OCI-LY1 (cell line): Measurements from ENCODE around the gene AMDHD1.

ENCODE experiments used
- H2AFZ ChIP-seq: fragments of 200-600 bp; sonication (generic), shearing (Covaris generic); 2 replicates; pipeline ENCODE4 v1.6.0; 2014; ENCODE audit warnings: antibody characterized with exemption, mild to moderate bottlenecking, low read length
- H3F3A ChIP-seq: fragments of 200-600 bp; sonication (generic), shearing (Covaris generic); 2 replicates; pipeline ENCODE4 v1.6.0; 2014; ENCODE audit warnings: mild to moderate bottlenecking, antibody characterized with exemption, low read length, moderate library complexity; ENCODE audit not compliant: insufficient read depth
- H3K27ac ChIP-seq: fragments of 200-600 bp; sonication (generic); 2 replicates; pipeline ENCODE4 v1.5.1; 2014; ENCODE audit warnings: low read length, mixed run types, mild to moderate bottlenecking, low read depth; ENCODE audit not compliant: poor library complexity, severe bottlenecking
- H3K27me3 ChIP-seq: fragments of 200-600 bp; sonication (generic); 2 replicates; pipeline ENCODE4 v1.6.0; 2014; ENCODE audit warnings: antibody characterized with exemption, mild to moderate bottlenecking, low read length, moderate library complexity; ENCODE audit not compliant: insufficient read depth
- H3K36me3 ChIP-seq: fragments of 200-600 bp; sonication (generic); 2 replicates; pipeline ENCODE4 v1.6.1; 2014; ENCODE audit warnings: mild to moderate bottlenecking, antibody characterized with exemption, low read length, moderate library complexity, mixed read lengths; ENCODE audit not compliant: insufficient read depth
- H3K4me1 ChIP-seq: fragments of 200-600 bp; sonication (generic); 2 replicates; pipeline ENCODE4 v1.5.1; 2014; ENCODE audit warnings: mild to moderate bottlenecking, low read length, moderate library complexity; ENCODE audit not compliant: insufficient read depth, severe bottlenecking
- H3K4me2 ChIP-seq: fragments of 200-600 bp; sonication (generic), shearing (Covaris generic); 2 replicates; pipeline ENCODE4 v1.6.1; 2014; ENCODE audit warnings: low read length
- H3K4me3 ChIP-seq: fragments of 200-600 bp; sonication (generic); 2 replicates; pipeline ENCODE4 v1.5.1; 2014; ENCODE audit warnings: low read length, low read depth, mild to moderate bottlenecking, mixed read lengths; ENCODE audit not compliant: poor library complexity, severe bottlenecking
- H3K79me2 ChIP-seq: fragments of 200-600 bp; shearing (Covaris generic); 2 replicates; pipeline ENCODE4 v1.6.1; 2016; ENCODE audit warnings: mixed run types, low read length, mixed read lengths; ENCODE audit not compliant: insufficient read depth
- H3K9ac ChIP-seq: fragments of 200-600 bp; sonication (generic), shearing (Covaris generic); 2 replicates; pipeline ENCODE4 v1.6.1; 2014; ENCODE audit warnings: mild to moderate bottlenecking, low read length, mixed read lengths
- H3K9me2 ChIP-seq: fragments of 200-600 bp; sonication (generic), shearing (Covaris generic); 2 replicates; pipeline ENCODE4 v1.6.1; 2014; ENCODE audit warnings: low read depth, mild to moderate bottlenecking, low read length, mixed read lengths
- H3K9me3 ChIP-seq: fragments of 200-600 bp; shearing (Covaris generic); 2 replicates; pipeline ENCODE4 v1.6.1; 2014; ENCODE audit warnings: low read length, mixed read lengths
- H4K20me1 ChIP-seq: fragments of 200-600 bp; sonication (generic), shearing (Covaris generic); 2 replicates; pipeline ENCODE4 v1.6.0; 2016; ENCODE audit warnings: mild to moderate bottlenecking, low read length; ENCODE audit not compliant: insufficient read depth
- EZH2 ChIP-seq: fragments of 200-600 bp; sonication (generic), shearing (Covaris generic); IDR thresholded peaks from 2 replicates; pipeline ENCODE4 v1.8.0; 2017; ENCODE audit warnings: borderline replicate concordance, mixed run types, mild to moderate bottlenecking, antibody characterized with exemption, low read length, moderate library complexity, mixed read lengths
- TF ChIP-seq, protein P1 (sequence below): fragments of 200-600 bp; sonication (generic), shearing (Covaris generic); IDR thresholded peaks from 2 replicates; pipeline ENCODE4 v1.5.1; 2017; ENCODE audit warnings: mild to moderate bottlenecking, antibody characterized with exemption, low read length, moderate library complexity, mixed read lengths

AMDHD1 gene

DNA sequence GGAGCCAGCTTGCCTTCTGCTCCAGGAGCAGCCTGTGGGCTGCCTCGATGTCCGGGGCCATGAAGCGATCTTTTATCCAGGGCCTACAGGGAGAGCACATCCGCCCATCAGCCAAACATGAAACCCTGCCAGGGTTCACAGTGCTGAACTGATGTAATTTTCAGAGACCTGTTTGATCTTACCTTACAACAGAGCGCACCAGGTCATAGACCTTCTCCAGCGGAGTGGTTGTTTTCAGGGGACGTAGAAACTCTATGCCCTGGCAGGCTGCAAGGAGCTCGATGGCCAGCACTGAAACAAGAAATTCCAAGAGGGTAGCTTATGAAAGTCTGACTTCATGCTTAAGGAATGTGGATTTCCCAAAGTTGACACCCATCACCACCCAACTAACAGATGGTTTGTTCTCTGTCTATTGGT, 33.3 kb downstream of the AMDHD1 start:
- no peak overlapping the region for H3K4me3 ChIP-seq
- TF ChIP-seq, protein P1, sequence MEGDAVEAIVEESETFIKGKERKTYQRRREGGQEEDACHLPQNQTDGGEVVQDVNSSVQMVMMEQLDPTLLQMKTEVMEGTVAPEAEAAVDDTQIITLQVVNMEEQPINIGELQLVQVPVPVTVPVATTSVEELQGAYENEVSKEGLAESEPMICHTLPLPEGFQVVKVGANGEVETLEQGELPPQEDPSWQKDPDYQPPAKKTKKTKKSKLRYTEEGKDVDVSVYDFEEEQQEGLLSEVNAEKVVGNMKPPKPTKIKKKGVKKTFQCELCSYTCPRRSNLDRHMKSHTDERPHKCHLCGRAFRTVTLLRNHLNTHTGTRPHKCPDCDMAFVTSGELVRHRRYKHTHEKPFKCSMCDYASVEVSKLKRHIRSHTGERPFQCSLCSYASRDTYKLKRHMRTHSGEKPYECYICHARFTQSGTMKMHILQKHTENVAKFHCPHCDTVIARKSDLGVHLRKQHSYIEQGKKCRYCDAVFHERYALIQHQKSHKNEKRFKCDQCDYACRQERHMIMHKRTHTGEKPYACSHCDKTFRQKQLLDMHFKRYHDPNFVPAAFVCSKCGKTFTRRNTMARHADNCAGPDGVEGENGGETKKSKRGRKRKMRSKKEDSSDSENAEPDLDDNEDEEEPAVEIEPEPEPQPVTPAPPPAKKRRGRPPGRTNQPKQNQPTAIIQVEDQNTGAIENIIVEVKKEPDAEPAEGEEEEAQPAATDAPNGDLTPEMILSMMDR = no peak
- no peak for TF ChIP-seq EZH2
- H3F3A ChIP-seq = no peaks in the 10 kb centered on the region
- H3K9ac ChIP-seq = no peak overlapping the region
- H3K4me1 ChIP-seq = no peaks in the 10 kb centered on the region
- no peaks in the 10 kb centered on the region for H3K27me3 ChIP-seq
- no peak overlapping the region for H3K4me2 ChIP-seq
- no peaks in the 10 kb centered on the region for H3K9me3 ChIP-seq
- H3K27ac ChIP-seq = no peak overlapping the region
- no peaks in the 10 kb centered on the region for H4K20me1 ChIP-seq
- no peaks in the 10 kb centered on the region for H3K9me2 ChIP-seq
- H3K36me3 ChIP-seq = no peaks in the 10 kb centered on the region
- H2AFZ ChIP-seq = no peak overlapping the region
- no peaks in the 10 kb centered on the region for H3K79me2 ChIP-seq

DNA sequence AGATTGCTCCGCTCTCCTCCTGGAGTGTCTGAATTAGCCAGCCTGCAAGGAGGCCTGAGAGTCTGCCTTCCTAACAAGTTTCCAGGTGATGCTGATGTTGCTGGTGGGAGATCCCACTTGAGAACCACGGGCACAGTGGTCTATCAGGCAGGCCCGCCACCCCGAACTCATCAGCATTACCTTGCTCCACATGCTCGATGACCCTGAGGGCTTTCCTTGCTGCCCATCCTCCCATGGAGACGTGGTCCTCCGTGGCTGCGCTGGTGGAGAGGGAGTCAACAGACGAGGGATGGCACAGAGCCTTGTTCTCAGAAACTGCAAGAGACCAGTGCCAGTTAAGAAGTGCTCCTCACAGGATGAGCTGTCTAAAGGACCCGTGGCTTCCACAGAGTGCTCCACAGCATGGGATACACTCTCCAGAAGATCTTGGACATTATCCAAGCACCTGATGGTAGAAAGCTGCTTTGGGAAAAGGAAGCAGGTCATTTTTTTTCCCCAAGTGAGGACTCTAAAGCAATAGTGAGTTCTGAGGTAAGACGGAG, 34.7 kb downstream of the AMDHD1 start:
- Histone ChIP-seq H3K27me3 (no peaks in the 10 kb centered on the region), H3K36me3 (no peaks in the 10 kb centered on the region), H2AFZ (no peak overlapping the region), H3K4me2 (no peak overlapping the region), H3K4me3 (no peak overlapping the region), H3K79me2 (no peaks in the 10 kb centered on the region), H3F3A (no peaks in the 10 kb centered on the region), H3K27ac (no peak overlapping the region), H4K20me1 (no peaks in the 10 kb centered on the region), H3K9ac (no peak overlapping the region), H3K4me1 (no peaks in the 10 kb centered on the region), H3K9me2 (no peaks in the 10 kb centered on the region), H3K9me3 (no peaks in the 10 kb centered on the region)
- TF ChIP-seq, protein P1 = no peak
- no peak for TF ChIP-seq EZH2

DNA sequence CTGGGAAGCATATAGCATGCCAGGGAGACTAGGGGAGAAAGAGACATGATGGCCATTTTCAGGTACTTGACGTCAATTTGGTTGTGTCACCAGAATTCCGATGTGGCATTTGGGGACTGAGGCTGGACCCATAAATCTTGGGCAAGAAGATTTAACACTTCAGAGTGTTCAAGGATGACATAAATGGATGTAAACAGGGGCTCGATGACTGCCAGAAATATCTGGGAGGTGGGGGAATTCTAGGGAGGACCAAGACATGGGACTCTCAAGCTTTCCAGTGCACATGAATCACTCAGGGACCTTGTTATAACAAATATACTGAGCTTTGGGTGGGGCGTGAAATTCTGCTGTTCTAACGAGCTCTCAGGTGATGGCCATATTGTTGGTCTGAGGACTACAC, 35.2 kb downstream of the AMDHD1 start:
- H3K9me2 ChIP-seq = no peaks in the 10 kb centered on the region
- no peak overlapping the region for H2AFZ ChIP-seq
- H3K4me2 ChIP-seq = no peak overlapping the region
- no peak for TF ChIP-seq EZH2
- TF ChIP-seq, protein P1 = no peak
- H3K79me2 ChIP-seq = no peaks in the 10 kb centered on the region
- no peaks in the 10 kb centered on the region for H3F3A ChIP-seq
- no peaks in the 10 kb centered on the region for H3K27me3 ChIP-seq
- no peaks in the 10 kb centered on the region for H3K4me1 ChIP-seq
- H3K9ac ChIP-seq = no peak overlapping the region
- no peaks in the 10 kb centered on the region for H3K9me3 ChIP-seq
- no peaks in the 10 kb centered on the region for H3K36me3 ChIP-seq
- H3K4me3 ChIP-seq = no peak overlapping the region
- no peak overlapping the region for H3K27ac ChIP-seq
- H4K20me1 ChIP-seq = no peaks in the 10 kb centered on the region
